COLO829 (cell line): ENCODE measurements around the gene PUS10.
"Not testable (repeated sequence)": the region's sequence is repeated elsewhere in the genome, so short reads cannot be mapped to it uniquely, and the experiment has no call there.

Source experiments
- DNase-seq: peaks from one replicate; pipeline ENCODE4 v3.0.0; 2012; ENCODE audit warnings: low spot score

The PUS10 gene

GRCh38 chr2:60932954-60933353 is 85.1 kb downstream of the PUS10 start:
- DNase-seq = no peak

DNA sequence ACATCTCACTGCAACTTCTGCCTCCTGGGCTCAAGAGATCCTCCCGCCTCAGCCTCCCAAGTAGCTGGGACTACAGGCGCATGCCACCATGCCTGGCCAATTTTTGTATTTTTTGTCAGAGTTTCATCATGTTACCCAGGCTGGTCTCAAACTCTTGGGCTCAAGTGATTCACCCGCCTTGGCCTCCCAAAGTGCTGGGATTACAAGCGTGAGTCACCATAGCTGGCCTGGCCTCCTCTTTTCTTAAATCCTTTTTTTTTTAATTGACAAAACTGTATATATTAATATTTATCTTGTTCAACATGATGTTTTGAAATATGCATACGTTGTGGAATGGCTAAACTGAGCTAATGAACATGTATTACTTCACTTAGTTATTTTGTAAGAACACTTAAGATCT is 86.0 kb downstream of the PUS10 start:
- not testable (repeated sequence) for DNase-seq

- no peak for DNase-seq
Measured at GRCh38 chr2:60926741-60927552, 91.1 kb downstream of the PUS10 start.

- DNase-seq = no peak
Measured at GRCh38 chr2:60925994-60926740, 91.9 kb downstream of the PUS10 start.

DNA sequence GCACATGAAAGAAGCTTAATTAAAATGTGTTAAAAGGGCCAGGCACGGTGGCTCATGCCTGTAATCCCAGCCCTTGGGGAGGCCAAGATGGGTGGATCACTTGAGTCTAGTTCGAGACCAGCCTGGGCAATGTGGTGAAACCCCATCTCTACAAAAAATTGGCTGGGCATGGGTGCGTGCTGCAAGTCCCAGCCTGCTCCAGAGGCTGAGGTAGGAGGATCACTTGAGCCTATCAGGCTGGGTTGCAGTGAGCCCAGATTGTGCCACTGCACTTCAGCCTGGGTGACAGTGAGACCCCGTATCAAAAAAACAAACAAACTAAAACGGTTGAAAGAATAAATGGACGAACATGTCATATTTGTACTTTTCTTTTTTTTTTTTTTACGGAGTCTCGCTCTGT is 110.7 kb downstream of the PUS10 start:
- no peak for DNase-seq

GRCh38 chr2:60906395-60906794 is 111.7 kb downstream of the PUS10 start:
- no peak for DNase-seq

DNA sequence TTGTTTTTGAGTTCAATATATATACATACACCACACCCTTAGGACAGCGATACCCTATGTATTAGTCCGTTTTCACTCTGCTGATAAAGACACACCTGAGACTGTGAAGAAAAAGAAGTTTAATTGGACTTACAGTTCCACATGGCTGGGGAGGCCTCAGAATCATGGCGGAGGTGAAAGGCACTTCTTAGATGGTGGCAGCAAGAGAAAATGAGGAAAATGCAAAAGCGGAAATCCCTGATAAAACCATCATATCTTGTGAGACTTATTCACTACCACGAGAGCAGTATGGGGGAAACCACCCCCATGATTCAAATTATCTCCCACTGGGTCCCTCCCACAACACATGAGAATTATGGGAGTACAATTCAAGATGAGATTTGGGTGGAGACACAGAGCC is 112.2 kb downstream of the PUS10 start:
- not testable (repeated sequence) for DNase-seq

DNA sequence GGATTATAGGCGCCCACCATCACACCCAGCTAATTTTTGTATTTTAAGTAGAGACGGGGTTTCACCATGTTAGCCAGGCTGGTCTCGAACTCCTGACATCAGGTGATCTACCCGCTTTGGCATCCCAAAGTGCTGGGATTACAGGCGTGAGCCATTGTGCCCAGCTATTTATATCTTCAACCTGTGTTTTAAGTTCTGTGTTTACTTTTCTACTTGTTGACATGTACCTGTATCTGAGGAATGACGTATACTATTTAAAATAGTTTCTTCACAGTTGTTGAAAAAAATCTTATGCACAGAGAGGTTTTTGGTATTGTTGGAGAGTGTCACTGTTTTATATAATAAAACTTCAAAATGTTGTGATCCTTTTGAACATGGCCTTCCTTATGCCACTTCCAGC is 116.8 kb downstream of the PUS10 start:
- DNase-seq = not testable (repeated sequence)

- DNase-seq = no peak
Measured at GRCh38 chr2:60899892-60900249, 118.2 kb downstream of the PUS10 start.

DNA sequence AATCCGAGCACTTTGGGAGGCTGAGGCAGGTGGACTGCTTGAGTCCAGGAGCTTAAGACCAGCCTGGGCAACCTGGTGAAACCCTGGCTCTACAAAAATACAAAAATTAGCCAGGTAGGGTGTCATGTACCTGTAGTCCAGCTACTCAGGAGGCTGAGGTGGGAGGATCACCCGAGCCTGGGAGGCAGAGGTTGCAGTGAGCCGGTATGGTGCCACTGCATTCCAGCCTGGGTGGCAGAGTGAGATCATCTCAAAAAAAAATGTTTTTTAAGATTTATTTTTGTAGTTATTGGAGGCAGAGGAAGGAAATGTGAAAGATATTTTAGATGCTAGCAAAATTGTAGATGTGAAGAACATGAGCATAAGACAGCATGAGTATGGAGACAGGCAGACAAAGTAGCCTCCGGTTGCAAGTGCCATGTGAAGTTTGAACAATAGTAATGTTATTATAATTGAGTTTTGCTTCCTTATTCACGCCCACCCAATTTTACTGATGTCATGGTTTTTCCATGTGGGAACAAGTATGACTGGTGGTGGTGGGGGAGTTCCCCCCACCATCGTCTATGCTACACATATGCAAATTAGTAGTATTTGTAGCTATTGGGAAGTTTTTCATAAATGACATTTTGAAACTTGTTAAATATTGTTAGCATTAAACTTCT is 118.7 kb downstream of the PUS10 start:
- no peak for DNase-seq

DNA sequence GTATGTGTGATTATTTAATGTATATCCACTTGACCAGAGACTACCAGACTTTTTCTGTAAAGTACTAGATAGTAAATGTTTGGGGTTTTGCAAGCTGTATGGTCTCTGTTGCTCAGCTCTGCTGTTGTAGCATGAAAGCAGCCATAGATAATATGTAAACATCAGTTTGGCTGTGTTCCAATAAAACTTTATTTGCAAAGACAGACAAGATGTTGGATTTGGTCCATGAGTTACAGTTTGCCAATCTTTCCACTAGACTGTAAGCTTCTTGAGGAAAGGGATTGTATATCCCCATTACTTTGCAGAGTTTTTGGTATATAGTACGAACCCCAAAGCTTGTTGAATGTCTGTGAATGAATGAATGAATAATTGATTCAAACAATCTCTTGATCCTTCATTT is 119.5 kb downstream of the PUS10 start:
- no peak for DNase-seq
